Endothelial cell of umbilical vein (primary cell): ENCODE data around the gene MAPK11. TPM values are rescaled to one million over a fixed set of nuclear protein-coding genes. Genes with fewer than 3 reads are reported as not detected.

Experiments
- BruUV-seq: library from RNA; stranded (reverse); fragments of 400-500 nt; replicated peaks from 2 replicates; lab custom pipeline; 2021; lab: Mats Ljungman, UMichigan
- CTCF ChIA-PET: fragments of 300-600, 350-600 bp; sonication (Branson Sonifier 250); formaldehyde crosslinking; loops from one replicate; lab custom pipeline; 2021; ENCODE audit warnings: antibody characterized with exemption, inconsistent platforms; lab: Charles Lee
- POLR2A ChIA-PET: fragments of 300-600, 350-600 bp; sonication (Branson Sonifier 250); formaldehyde crosslinking; loops from one replicate; lab custom pipeline; 2021; ENCODE audit warnings: antibody characterized with exemption, inconsistent platforms; lab: Charles Lee
- DNase-seq: peaks from one replicate; pipeline ENCODE4 v3.0.0-alpha.2; 2011; ENCODE audit warnings: low read depth, low spot score
- FAIRE-seq: peaks from 2 replicates; lab custom pipeline; 2011; peaks lifted over from hg19 to GRCh38; lab: Jason Lieb, UNC
- H2AFZ ChIP-seq: 2 replicates; pipeline ENCODE4 v1.6.0; 2012; ENCODE audit warnings: low read depth, low read length, control low read depth, inconsistent platforms
- H3K27ac ChIP-seq: 2 replicates; pipeline ENCODE4 v1.5.1; 2011; ENCODE audit warnings: low read depth, mild to moderate bottlenecking, control low read depth, low read length, moderate library complexity; ENCODE audit not compliant: insufficient read depth
- H3K27me3 ChIP-seq, 2 experiments: 2 replicates each; pipeline versions ENCODE4 v1.6.0 to v1.6.1; 2011; ENCODE audit warnings: low read length in 2 of 2, mixed read lengths in 1 of 2; ENCODE audit not compliant: control insufficient read depth in 2 of 2, insufficient read depth in 2 of 2
- H3K36me3 ChIP-seq, 2 experiments: 2 replicates in 1 of 2; 3 replicates in 1 of 2; pipeline ENCODE4 v1.5.1; 2011; ENCODE audit warnings: low read length in 2 of 2, mild to moderate bottlenecking in 1 of 2, moderate library complexity in 1 of 2; ENCODE audit not compliant: control insufficient read depth in 2 of 2, insufficient read depth in 2 of 2; ENCODE audit errors: extremely low read depth in 1 of 2
- H3K4me1 ChIP-seq: 3 replicates; pipeline ENCODE4 v1.5.1; 2011; ENCODE audit warnings: mild to moderate bottlenecking, low read length; ENCODE audit not compliant: control insufficient read depth, insufficient read depth; ENCODE audit errors: extremely low read depth
- H3K4me2 ChIP-seq: 2 replicates; pipeline ENCODE4 v1.6.1; 2011; ENCODE audit warnings: low read length, control low read depth, mixed read lengths; ENCODE audit not compliant: insufficient read depth
- H3K4me3 ChIP-seq, 3 experiments: fragments of 200-600 bp in 1 of 3; sonication (generic), shearing (Covaris generic) in 1 of 3; replicated peaks in 1 of 3; 2 replicates each; pipeline ENCODE4 v1.5.1; 2011 to 2016; ENCODE audit warnings: control low read depth in 3 of 3, low read length in 3 of 3, mild to moderate bottlenecking in 2 of 3, inconsistent platforms in 1 of 3, low read depth in 1 of 3, moderate library complexity in 1 of 3; ENCODE audit not compliant: insufficient read depth in 1 of 3
- H3K79me2 ChIP-seq: 2 replicates; pipeline ENCODE4 v1.6.0; 2012; ENCODE audit warnings: low read length, inconsistent platforms; ENCODE audit not compliant: control insufficient read depth, insufficient read depth
- H3K9ac ChIP-seq: replicated peaks from 2 replicates; pipeline ENCODE3; 2011; ENCODE audit warnings: low read length, control low read depth; ENCODE audit not compliant: insufficient read depth; ENCODE audit errors: extremely low read depth
- H3K9me1 ChIP-seq: replicated peaks from 3 replicates; pipeline ENCODE4 v1.6.0; 2011; ENCODE audit warnings: mild to moderate bottlenecking, low read length; ENCODE audit not compliant: control insufficient read depth, insufficient read depth; ENCODE audit errors: extremely low read depth
- H3K9me3 ChIP-seq: replicated peaks from 2 replicates; pipeline ENCODE4 v1.5.1; 2012; ENCODE audit warnings: low read length, inconsistent platforms; ENCODE audit not compliant: control insufficient read depth, insufficient read depth
- H4K20me1 ChIP-seq: replicated peaks from 2 replicates; pipeline ENCODE3; 2011; ENCODE audit warnings: mild to moderate bottlenecking, low read length; ENCODE audit not compliant: control insufficient read depth, insufficient read depth; ENCODE audit errors: extremely low read depth
- CTCF ChIP-seq, 2 donors: IDR thresholded peaks; 1 replicate in 1 of 2; 2 replicates in 1 of 2; pipeline ENCODE4 v1.5.1; 2011; ENCODE audit warnings: low read length in 2 of 2, mild to moderate bottlenecking in 2 of 2, moderate library complexity in 2 of 2, control low read depth in 1 of 2, inconsistent platforms in 1 of 2, low read depth in 1 of 2; ENCODE audit not compliant: insufficient read depth in 1 of 2; ENCODE audit errors: extremely low read depth in 1 of 2
- GATA2 ChIP-seq: IDR thresholded peaks from 2 replicates; pipeline ENCODE4 v1.7.0; 2011; ENCODE audit warnings: low read depth, mild to moderate bottlenecking, moderate library complexity, mixed read lengths, low read length; ENCODE audit not compliant: insufficient read length, insufficient read depth
- JUN ChIP-seq: IDR thresholded peaks from 2 replicates; pipeline ENCODE4 v1.6.1; 2011; ENCODE audit warnings: borderline replicate concordance, low read depth; ENCODE audit not compliant: insufficient read length, insufficient read depth
- MYC ChIP-seq: IDR thresholded peaks from one replicate; pipeline ENCODE4 v1.6.1; 2011; ENCODE audit warnings: mild to moderate bottlenecking, low read depth, low read length
- dilution Hi-C: fragments of 300-500 bp; cut with MboI; formaldehyde crosslinking; loops from one replicate; pipeline ENCODE4 v1.15.0; 2019; ENCODE audit warnings: low sequenced_read_pairs; ENCODE audit not compliant: extremely low pct_ligation_motif_present
- intact Hi-C: fragments of 100-400 bp; cut with micrococcal nuclease; formaldehyde crosslinking; loops from one replicate; pipeline ENCODE4 v1.10.0; 2022
- polyA plus RNA-seq, 4 experiments: library from polyadenylated mRNA; depleted of rRNA in 3 of 4; stranded (reverse) in 3 of 4; unstranded in 1 of 4; fragments of >200 nt; gene quantifications; 2 replicates each; pipeline versions ENCODE4 v1.2.1 to v1.2.3, GENCODE V29; 2011 to 2012; ENCODE audit warnings: missing spikeins in 1 of 4
- total RNA-seq: library from RNA; stranded (reverse); gene quantifications from 2 replicates; pipeline ENCODE4 v1.2.3, GENCODE V29; 2021

Gene MAPK11
- total and polyA plus RNA-seq, 2 donors (not counting 3 experiments of a cell fraction or from before 2014, with no cell fraction given): 22.8 to 26.3 TPM

DNA sequence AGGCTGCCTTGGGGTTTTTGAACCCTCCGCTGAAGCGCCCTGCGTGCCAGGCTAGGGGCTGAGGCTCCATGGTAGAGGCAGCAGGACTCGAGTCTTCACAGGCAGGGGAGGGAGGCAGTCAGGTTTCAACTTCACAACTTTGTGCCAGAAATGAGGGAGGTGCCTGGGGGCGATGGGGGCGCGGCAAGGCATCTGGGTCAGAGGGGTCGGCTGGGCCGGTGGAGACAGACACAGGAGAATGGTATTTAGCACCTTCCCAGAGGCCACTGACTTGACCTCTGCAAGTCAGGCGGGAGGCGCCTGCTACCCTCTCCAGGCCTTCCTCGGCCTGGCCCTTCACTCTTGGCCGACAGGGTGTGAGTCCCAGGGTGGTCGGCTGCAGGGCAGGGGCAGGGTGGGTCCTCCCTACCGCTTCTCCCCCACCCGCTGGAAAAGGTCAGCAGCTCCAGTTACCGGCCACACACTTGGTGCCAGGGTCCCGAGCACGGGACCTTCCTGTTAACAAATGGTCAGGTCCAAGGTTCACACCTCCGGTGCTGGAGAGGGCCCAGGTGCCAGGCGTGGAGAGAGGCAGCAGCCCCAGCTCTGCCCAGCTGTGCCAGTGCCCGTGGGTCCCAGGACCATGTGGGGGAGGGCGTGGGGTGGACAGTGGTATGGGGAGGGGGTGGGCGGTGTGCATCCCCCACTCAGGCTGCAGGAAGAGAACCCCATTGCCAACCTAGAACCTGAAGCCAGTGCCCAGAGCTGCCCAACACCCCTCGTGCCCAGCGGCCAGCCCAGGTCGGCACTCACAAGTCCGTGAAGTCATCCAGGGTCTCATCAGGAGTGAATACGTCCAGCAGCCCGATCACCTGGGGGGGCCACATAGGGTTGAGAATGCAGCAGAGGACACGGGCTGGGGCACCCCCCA is 12.5 kb downstream of the MAPK11 start:
- H3K4me2 ChIP-seq: no peak overlapping the region
- H4K20me1 ChIP-seq: no peaks in the 10 kb centered on the region
- H3K36me3 ChIP-seq: peaks cover 0 to 36% of the 10 kb centered on the region in 2 experiments
- TF ChIP-seq CTCF (IDR thresholded peaks at IDR 0.05; ENCODE audit: extremely low read depth in 1 of 2, insufficient read depth in 1 of 2, low read depth in 1 of 2, low read length in 2 of 2): no peak
- TF ChIP-seq JUN: no peak
- TF ChIP-seq MYC: no peak
- TF ChIP-seq GATA2: no peak
- H2AFZ ChIP-seq: no peak overlapping the region
- peaks cover 22% of the 10 kb centered on the region for H3K79me2 ChIP-seq
- FAIRE-seq: no peak
- peaks cover 11% of the 10 kb centered on the region for H3K4me1 ChIP-seq
- no TSS peak for BruUV-seq
- H3K4me3 ChIP-seq: no peak overlapping the region
- no peaks in the 10 kb centered on the region for H3K27me3 ChIP-seq
- H3K9me3 ChIP-seq: no peaks in the 10 kb centered on the region
- ChIA-PET CTCF (no interaction called here), POLR2A (no interaction called here)
- dilution Hi-C loops: no loop called here
- no peaks in the 10 kb centered on the region for H3K9me1 ChIP-seq
- no peak overlapping the region for H3K27ac ChIP-seq
- no peak overlapping the region for H3K9ac ChIP-seq
- no peak for DNase-seq
- intact Hi-C loops: no loop called here
